Fibroblast of pulmonary artery (primary cell): ENCODE data around the gene UTP3.
"Not testable (repeated sequence)": the region's sequence is repeated elsewhere in the genome, so short reads cannot be mapped to it uniquely, and the experiment has no call there.

Experiments used
- DNase-seq: peaks from one replicate; pipeline ENCODE4 v3.0.0-alpha.2; 2010; ENCODE audit warnings: low read depth
- H3K4me3 ChIP-seq: replicated peaks from 2 replicates; pipeline ENCODE4 v1.5.1; 2011; ENCODE audit warnings: low read depth, mild to moderate bottlenecking, control low read depth, low read length, moderate library complexity
- TF ChIP-seq, protein P1 (sequence below): IDR thresholded peaks from 2 replicates; pipeline ENCODE4 v1.5.1; 2011; ENCODE audit warnings: mild to moderate bottlenecking, control low read depth, low read length, inconsistent platforms; ENCODE audit errors: missing control alignments

The UTP3 gene

DNA sequence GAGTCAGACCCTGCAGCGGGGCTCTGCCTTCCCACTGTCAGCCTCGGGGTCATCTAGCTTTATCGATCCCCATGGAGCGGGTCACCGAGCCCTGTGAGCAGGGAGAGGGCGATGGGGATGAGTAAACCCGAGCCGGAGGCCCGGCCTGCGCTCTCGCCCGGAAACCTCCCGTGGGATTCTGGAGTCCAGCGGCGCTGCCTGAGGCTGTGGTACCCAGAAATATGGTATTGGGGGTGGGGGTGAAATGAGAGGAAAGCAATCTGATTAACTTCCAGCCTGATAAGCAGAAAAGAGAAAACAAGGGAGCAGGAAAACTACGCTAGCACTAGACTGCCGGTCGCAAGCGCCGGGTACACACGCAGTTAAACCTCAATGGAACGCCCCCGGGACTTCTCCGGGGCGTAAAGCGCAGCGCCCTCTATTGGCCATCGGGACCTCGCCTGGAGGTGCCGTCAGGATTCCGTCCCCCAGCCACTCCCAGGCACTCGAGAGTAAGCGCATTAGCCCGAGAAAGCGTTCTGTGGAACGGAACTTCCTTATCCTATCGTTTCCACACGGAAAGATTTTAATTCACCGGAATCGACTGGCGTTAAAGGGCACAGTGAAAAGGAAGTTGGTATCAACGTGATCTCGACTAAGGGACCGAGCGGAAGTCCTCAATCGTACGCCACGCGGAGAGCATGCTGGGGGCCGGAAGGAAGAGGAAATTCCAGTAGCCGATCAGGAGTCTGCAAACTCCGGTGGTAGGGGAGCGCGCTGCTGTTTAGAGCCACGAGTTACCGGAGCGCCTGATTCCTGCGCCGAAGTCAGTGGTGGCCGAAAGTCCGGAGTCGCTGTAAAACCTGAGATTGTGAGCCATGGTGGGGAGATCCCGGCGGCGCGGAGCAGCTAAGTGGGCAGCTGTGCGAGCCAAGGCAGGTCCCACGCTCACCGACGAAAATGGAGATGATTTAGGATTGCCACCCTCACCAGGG, at the start of gene UTP3:
Gene UTP3, plus strand, starts transcription at position 712 of the 974 bp plus-strand sequence. Its CDS starts 146 bp downstream, at position 858.
- peak within 1 kb of the TSS; percentile 73 for H3K4me3 ChIP-seq
- TF ChIP-seq, protein P1, sequence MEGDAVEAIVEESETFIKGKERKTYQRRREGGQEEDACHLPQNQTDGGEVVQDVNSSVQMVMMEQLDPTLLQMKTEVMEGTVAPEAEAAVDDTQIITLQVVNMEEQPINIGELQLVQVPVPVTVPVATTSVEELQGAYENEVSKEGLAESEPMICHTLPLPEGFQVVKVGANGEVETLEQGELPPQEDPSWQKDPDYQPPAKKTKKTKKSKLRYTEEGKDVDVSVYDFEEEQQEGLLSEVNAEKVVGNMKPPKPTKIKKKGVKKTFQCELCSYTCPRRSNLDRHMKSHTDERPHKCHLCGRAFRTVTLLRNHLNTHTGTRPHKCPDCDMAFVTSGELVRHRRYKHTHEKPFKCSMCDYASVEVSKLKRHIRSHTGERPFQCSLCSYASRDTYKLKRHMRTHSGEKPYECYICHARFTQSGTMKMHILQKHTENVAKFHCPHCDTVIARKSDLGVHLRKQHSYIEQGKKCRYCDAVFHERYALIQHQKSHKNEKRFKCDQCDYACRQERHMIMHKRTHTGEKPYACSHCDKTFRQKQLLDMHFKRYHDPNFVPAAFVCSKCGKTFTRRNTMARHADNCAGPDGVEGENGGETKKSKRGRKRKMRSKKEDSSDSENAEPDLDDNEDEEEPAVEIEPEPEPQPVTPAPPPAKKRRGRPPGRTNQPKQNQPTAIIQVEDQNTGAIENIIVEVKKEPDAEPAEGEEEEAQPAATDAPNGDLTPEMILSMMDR = peak; percentile 94

GRCh38 chr4:70640192-70640591, 48.1 kb upstream of the UTP3 start:
- TF ChIP-seq, protein P1 = no peak
- no peak overlapping the region for H3K4me3 ChIP-seq
- DNase-seq = no peak

More for the DNA sequence above, at the start of gene UTP3:
- peak; percentile 100 for DNase-seq

DNA sequence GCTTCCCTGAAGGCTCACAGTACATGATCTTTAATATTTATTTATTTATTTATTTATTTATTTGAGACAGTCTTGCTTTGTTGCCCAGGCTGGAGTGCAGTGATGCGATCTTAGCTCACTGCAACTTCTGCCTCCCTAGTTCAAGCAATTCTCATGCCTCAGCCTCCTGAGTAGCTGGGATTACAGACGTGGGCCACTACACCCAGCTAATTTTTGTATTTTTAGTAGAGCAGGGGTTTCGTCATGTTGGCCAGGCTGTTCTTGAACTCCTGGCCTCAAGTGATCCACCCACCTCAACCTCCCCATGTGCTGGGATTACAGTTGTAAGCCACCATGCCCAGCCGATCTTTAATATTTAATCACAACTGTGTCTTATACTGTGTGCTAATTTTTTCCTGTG, 37.6 kb upstream of the UTP3 start:
- not testable (repeated sequence) for H3K4me3 ChIP-seq, DNase-seq

DNA sequence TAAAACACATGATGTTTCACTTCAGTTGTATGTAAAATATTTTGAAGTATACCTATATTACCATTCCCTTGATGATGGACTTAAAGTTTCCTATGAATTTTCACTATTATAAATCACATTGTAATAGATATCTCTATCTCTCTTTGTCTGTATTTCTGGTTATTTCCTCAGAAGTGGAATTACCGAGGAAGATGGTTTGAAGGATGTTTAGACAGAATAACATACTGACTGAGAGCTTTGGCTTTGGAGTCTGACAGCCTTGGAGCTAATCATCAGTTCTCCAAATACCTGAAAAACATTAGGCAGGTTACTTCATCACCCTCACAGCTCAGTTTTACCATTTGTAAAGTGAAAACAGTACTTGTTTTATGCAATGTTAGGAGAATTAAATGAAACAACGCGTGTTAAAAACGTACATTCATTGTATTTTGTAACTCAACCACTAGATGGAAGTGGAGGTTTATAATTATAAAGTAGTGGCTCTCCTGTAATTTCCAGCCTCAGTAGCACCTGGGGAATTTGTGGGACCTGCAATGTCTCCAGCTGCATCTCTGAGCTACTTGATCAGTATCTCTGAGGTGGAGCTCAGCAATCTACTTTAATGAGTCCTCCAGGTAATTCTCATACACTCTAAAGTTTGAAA, 36.3 kb upstream of the UTP3 start:
- TF ChIP-seq, protein P1 = peak; percentile 47
- no peak overlapping the region for H3K4me3 ChIP-seq
- peak; percentile 64 for DNase-seq

DNA sequence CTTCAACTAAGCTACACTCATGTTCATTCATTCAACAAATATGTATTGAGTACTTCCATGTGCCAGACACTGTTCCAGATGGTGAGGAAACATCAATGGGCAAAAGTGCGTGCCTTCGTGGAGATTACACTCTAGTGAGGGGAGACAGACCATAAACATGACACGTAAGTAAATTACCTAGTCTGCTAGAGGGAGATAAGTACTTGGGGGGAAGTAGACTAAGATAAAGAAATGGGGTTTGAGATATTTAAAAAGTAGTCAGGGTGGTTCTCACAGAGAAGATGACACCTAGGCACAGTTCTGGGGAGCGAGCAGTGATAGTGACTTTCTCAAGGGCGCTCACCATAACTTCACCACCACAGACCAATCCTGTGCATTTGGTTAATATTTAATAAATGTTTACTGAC, 33.7 kb upstream of the UTP3 start:
- TF ChIP-seq, protein P1 = no peak
- peak; percentile 22 for DNase-seq
- no peak overlapping the region for H3K4me3 ChIP-seq

DNA sequence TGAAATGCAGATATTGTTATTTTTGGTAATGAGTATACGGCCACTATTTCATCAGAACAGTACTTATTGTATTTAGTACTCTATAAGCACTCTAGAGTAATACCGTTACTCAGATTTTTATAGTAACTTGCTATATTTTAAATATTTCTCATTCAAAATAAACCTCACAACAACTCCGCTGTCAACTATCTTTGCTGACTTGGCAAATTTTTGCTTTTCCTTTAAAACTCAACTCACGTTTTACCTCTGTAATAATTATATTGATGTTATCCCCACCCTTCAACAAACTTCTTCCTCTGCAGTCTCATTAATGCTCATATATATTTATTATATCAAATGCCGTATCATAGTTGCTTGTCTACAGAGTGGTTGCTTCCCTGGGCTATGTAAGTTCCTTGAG, 31.0 kb upstream of the UTP3 start:
- DNase-seq = no peak
- no peak overlapping the region for H3K4me3 ChIP-seq
- TF ChIP-seq, protein P1 = no peak

- DNase-seq = no peak
- TF ChIP-seq, protein P1 = no peak
- no peak overlapping the region for H3K4me3 ChIP-seq
These were observed 29.9 kb upstream of the UTP3 start for GRCh38 chr4:70658418-70658817.
